ENCODE measurements around the gene NHERF1.

DNA sequence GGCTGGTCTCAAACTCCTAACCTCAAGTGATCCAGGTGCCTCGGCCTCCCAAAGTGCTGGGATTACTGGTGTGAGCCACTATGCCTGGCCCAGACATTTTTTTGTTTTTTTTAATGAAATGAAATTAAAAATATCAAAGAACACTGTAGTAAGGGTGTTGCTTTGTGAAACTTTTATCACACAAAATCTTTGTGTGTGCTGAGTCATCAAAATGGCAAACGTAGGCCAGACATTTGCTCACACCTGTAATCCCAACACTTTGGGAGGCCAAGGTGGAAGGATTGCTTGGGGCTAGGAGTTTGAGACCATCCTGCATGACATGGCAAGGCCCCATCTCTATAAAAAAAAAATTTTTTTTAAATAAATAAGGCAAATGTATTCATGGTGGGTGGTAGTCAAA lies 18.0 kb downstream of the NHERF1 start:
- TF ChIP-seq, protein P1, sequence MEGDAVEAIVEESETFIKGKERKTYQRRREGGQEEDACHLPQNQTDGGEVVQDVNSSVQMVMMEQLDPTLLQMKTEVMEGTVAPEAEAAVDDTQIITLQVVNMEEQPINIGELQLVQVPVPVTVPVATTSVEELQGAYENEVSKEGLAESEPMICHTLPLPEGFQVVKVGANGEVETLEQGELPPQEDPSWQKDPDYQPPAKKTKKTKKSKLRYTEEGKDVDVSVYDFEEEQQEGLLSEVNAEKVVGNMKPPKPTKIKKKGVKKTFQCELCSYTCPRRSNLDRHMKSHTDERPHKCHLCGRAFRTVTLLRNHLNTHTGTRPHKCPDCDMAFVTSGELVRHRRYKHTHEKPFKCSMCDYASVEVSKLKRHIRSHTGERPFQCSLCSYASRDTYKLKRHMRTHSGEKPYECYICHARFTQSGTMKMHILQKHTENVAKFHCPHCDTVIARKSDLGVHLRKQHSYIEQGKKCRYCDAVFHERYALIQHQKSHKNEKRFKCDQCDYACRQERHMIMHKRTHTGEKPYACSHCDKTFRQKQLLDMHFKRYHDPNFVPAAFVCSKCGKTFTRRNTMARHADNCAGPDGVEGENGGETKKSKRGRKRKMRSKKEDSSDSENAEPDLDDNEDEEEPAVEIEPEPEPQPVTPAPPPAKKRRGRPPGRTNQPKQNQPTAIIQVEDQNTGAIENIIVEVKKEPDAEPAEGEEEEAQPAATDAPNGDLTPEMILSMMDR (IDR thresholded peaks at IDR 0.05): no peak
- TF ChIP-seq POLR2A (IDR thresholded peaks at IDR 0.05): no peak
